IMR-90 (cell line): ENCODE data around the gene COL4A2.

Experiments used
- BHLHE40 ChIP-seq: fragments of 150-350 bp; IDR thresholded peaks from 2 replicates; pipeline ENCODE4 v1.6.1; 2016; ENCODE audit warnings: mild to moderate bottlenecking, low read depth, low read length
- CTCF ChIP-seq: conservative IDR thresholded peaks from 2 replicates; pipeline ENCODE4 v1.5.1; 2012; ENCODE audit warnings: mild to moderate bottlenecking, low read depth, low read length, improper control_type of control experiment
- ELK1 ChIP-seq: fragments of 150-350 bp; IDR thresholded peaks from 2 replicates; pipeline ENCODE4 v1.6.1; 2016; ENCODE audit warnings: low read depth, mild to moderate bottlenecking, low read length, moderate library complexity, borderline replicate concordance
- POLR2A ChIP-seq: IDR thresholded peaks from 2 replicates; pipeline ENCODE4 v1.6.1; 2012; ENCODE audit warnings: mild to moderate bottlenecking, low read depth, low read length
- SMC3 ChIP-seq: fragments of 150-350 bp; IDR thresholded peaks from 2 replicates; pipeline ENCODE4 v1.6.1; 2016; ENCODE audit warnings: low read depth, mild to moderate bottlenecking, antibody characterized with exemption, low read length, moderate library complexity

- no peak for TF ChIP-seq CTCF
- no peak for TF ChIP-seq POLR2A
- no peak for TF ChIP-seq BHLHE40
- TF ChIP-seq ELK1: no peak
- no peak for TF ChIP-seq SMC3
These were observed 168.0 kb downstream of the COL4A2 start for GRCh38 chr13:110475117-110475516.
